HCT116 (cell line): ENCODE results near the gene DCUN1D2.

Experiments used
- CEBPB ChIP-seq: IDR thresholded peaks from 2 replicates; pipeline ENCODE4 v1.6.1; 2012; ENCODE audit warnings: low read depth
- CTCF ChIP-seq, 3 experiments: fragments of 200-600 bp in 1 of 3; sonication (generic) in 1 of 3; IDR thresholded peaks in 2 of 3; conservative IDR thresholded peaks in 1 of 3; 2 replicates each; pipeline ENCODE4 v1.5.1; 2012 to 2017; ENCODE audit warnings: low read depth in 2 of 3, low read length in 2 of 3, antibody characterized with exemption in 1 of 3, borderline replicate concordance in 1 of 3, control low read depth in 1 of 3, mild to moderate bottlenecking in 1 of 3, mixed read lengths in 1 of 3, mixed run types in 1 of 3, moderate library complexity in 1 of 3; ENCODE audit not compliant: insufficient read depth in 1 of 3
- EGR1 ChIP-seq: IDR thresholded peaks from 2 replicates; pipeline ENCODE4 v1.6.1; 2012; ENCODE audit warnings: low read depth
- EZH2 ChIP-seq: fragments of 200-600 bp; sonication (generic); IDR thresholded peaks from 2 replicates; pipeline ENCODE4 v1.6.1; 2017; ENCODE audit warnings: antibody characterized with exemption, mixed run types
- EZH2phosphoT487 ChIP-seq: fragments of 200-600 bp; IDR thresholded peaks from 2 replicates; pipeline ENCODE4 v1.6.1; 2018; ENCODE audit warnings: antibody characterized with exemption, borderline replicate concordance
- MAX ChIP-seq: IDR thresholded peaks from 2 replicates; pipeline ENCODE4 v1.6.1; 2012
- POLR2A ChIP-seq: IDR thresholded peaks from 2 replicates; pipeline ENCODE4 v1.7.0; 2011; ENCODE audit warnings: borderline replicate concordance; ENCODE audit not compliant: insufficient read depth, insufficient read length; ENCODE audit errors: extremely low read depth
- REST ChIP-seq: IDR thresholded peaks from 2 replicates; pipeline ENCODE4 v1.6.1; 2012; ENCODE audit warnings: low read depth
- YY1 ChIP-seq: IDR thresholded peaks from 2 replicates; pipeline ENCODE4 v1.6.1; 2011; ENCODE audit warnings: low read length, low read depth, moderate library complexity, mild to moderate bottlenecking; ENCODE audit not compliant: insufficient replicate concordance; ENCODE audit errors: extremely low read depth
- ZBTB33 ChIP-seq: IDR thresholded peaks from 2 replicates; pipeline ENCODE4 v1.6.1; 2011; ENCODE audit warnings: mild to moderate bottlenecking, low read length, moderate library complexity; ENCODE audit not compliant: insufficient replicate concordance; ENCODE audit errors: extremely low read depth
- ZNF274 ChIP-seq: fragments of 200-500 bp; sonication (Bioruptor generic); IDR thresholded peaks from 2 replicates; pipeline ENCODE4 v1.6.1; 2014; ENCODE audit warnings: mild to moderate bottlenecking, low read depth, low read length, inconsistent platforms

- no peak for TF ChIP-seq EGR1
- no peak for TF ChIP-seq POLR2A
- no peak for TF ChIP-seq ZBTB33
- no peak for TF ChIP-seq CTCF (IDR thresholded peaks at IDR 0.05 in 2 of 3, conservative IDR thresholded peaks at IDR 0.05 in 1 of 3; ENCODE audit: borderline replicate concordance in 1 of 3, insufficient read depth in 1 of 3, low read depth in 2 of 3, low read length in 2 of 3)
- no peak for TF ChIP-seq ZNF274
- no peak for TF ChIP-seq MAX
- no peak for TF ChIP-seq EZH2phosphoT487
- no peak for TF ChIP-seq YY1
- TF ChIP-seq REST, result no peak
- no peak for TF ChIP-seq CEBPB
- no peak for TF ChIP-seq EZH2
Measured at GRCh38 chr13:113408562-113408961, 81.9 kb downstream of the DCUN1D2 start.
